HCT116 (cell line): Measurements from ENCODE around the gene TPPP2. TPM values are rescaled to one million over a fixed set of nuclear protein-coding genes. Genes with fewer than 3 reads are reported as not detected.

Experiments
- ATAC-seq: fragments of 200-7000 bp; cut with Tn5 transposase; 2 replicates; pipeline ENCODE4 v1.9.1; 2020; ENCODE audit warnings: mild to moderate bottlenecking, moderate library complexity
- BruUV-seq: library from RNA; stranded (reverse); fragments of 400-500 nt; replicated peaks from 2 replicates; lab custom pipeline; 2021; lab: Mats Ljungman, UMichigan
- CTCF ChIA-PET: fragments of 300-600 bp; sonication (Branson Sonifier 250); formaldehyde crosslinking; loops from one replicate; lab custom pipeline; 2021; ENCODE audit warnings: antibody characterized with exemption; lab: Charles Lee
- POLR2A ChIA-PET: fragments of 300-600, 350-600 bp; sonication (Branson Sonifier 250); formaldehyde crosslinking; loops from one replicate; lab custom pipeline; 2021; ENCODE audit warnings: antibody characterized with exemption; lab: Charles Lee
- RAD21 ChIA-PET, 2 experiments: fragments of 300-600 bp; sonication (Branson Sonifier 250); formaldehyde crosslinking; loops; one replicate each; lab custom pipeline; 2023; ENCODE audit warnings: low total read pairs in 2 of 2; ENCODE audit not compliant: uncharacterized antibody in 2 of 2, unreplicated experiment in 2 of 2, low non-redundant PET in 1 of 2; lab: Charles Lee
- DNase-seq: peaks from one replicate; pipeline ENCODE4 v3.0.0-alpha.2; 2010; ENCODE audit warnings: low read depth, low spot score
- H2AFZ ChIP-seq: fragments of 200-600 bp; shearing (Covaris generic), sonication (generic); 2 replicates; pipeline ENCODE4 v1.6.1; 2017; ENCODE audit warnings: low read depth, mixed run types, mixed read lengths, antibody characterized with exemption, low read length; ENCODE audit not compliant: poor library complexity, severe bottlenecking
- H3K27ac ChIP-seq: 2 replicates; pipeline ENCODE4 v1.5.1; 2012; ENCODE audit warnings: low read depth, low read length
- H3K27me3 ChIP-seq: fragments of 200-600 bp; sonication (generic); 2 replicates; pipeline ENCODE4 v1.6.1; 2016; ENCODE audit warnings: mixed run types, low read length, mixed read lengths; ENCODE audit not compliant: insufficient read depth
- H3K36me3 ChIP-seq, 2 experiments: fragments of 200-500 bp in 1 of 2; fragments of 200-600 bp in 1 of 2; sonication (Bioruptor generic) in 1 of 2; sonication (generic) in 1 of 2; 2 replicates each; pipeline versions ENCODE4 v1.5.1 to v1.6.1; 2014 to 2016; ENCODE audit warnings: low read length in 2 of 2, inconsistent platforms in 1 of 2, mixed read lengths in 1 of 2, mixed run types in 1 of 2; ENCODE audit not compliant: insufficient read depth in 2 of 2, control insufficient read depth in 1 of 2
- H3K4me1 ChIP-seq, 2 experiments: fragments of 200-600 bp in 1 of 2; sonication (generic) in 1 of 2; 2 replicates each; pipeline versions ENCODE4 v1.5.1 to v1.6.1; 2012 to 2017; ENCODE audit warnings: low read length in 2 of 2, inconsistent platforms in 1 of 2, mild to moderate bottlenecking in 1 of 2, mixed read lengths in 1 of 2, mixed run types in 1 of 2, moderate library complexity in 1 of 2; ENCODE audit not compliant: insufficient read depth in 2 of 2, control insufficient read depth in 1 of 2
- H3K4me2 ChIP-seq: fragments of 200-600 bp; sonication (generic); 2 replicates; pipeline ENCODE4 v1.6.1; 2017; ENCODE audit warnings: mixed run types, low read length, mixed read lengths
- H3K4me3 ChIP-seq, 2 experiments: fragments of 200-600 bp in 1 of 2; sonication (generic) in 1 of 2; replicated peaks in 1 of 2; 2 replicates each; pipeline ENCODE4 v1.5.1; 2011 to 2016; ENCODE audit warnings: low read length in 2 of 2, control low read depth in 1 of 2, low read depth in 1 of 2, mild to moderate bottlenecking in 1 of 2, mixed read lengths in 1 of 2, mixed run types in 1 of 2
- H3K79me2 ChIP-seq: fragments of 200-600 bp; sonication (generic); 2 replicates; pipeline ENCODE4 v1.6.1; 2017; ENCODE audit warnings: mild to moderate bottlenecking, mixed run types, low read length, moderate library complexity, mixed read lengths; ENCODE audit not compliant: insufficient read depth
- H3K9ac ChIP-seq: fragments of 200-600 bp; sonication (generic); 2 replicates; pipeline ENCODE4 v1.6.1; 2016; ENCODE audit warnings: low read length, mixed read lengths
- H3K9me2 ChIP-seq: fragments of 200-600 bp; sonication (generic), shearing (Covaris generic); 2 replicates; pipeline ENCODE4 v1.6.1; 2017; ENCODE audit warnings: mixed run types, mild to moderate bottlenecking, moderate library complexity; ENCODE audit not compliant: insufficient read depth
- H3K9me3 ChIP-seq, 2 experiments: fragments of 200-500 bp in 1 of 2; fragments of 200-600 bp in 1 of 2; sonication (Bioruptor generic) in 1 of 2; sonication (generic) in 1 of 2; 2 replicates each; pipeline ENCODE4 v1.6.1; 2014 to 2017; ENCODE audit warnings: low read length in 2 of 2, mixed read lengths in 2 of 2, inconsistent platforms in 1 of 2, low read depth in 1 of 2, mild to moderate bottlenecking in 1 of 2, mixed run types in 1 of 2, moderate library complexity in 1 of 2; ENCODE audit not compliant: control insufficient read depth in 1 of 2, insufficient read depth in 1 of 2
- H4K20me1 ChIP-seq: fragments of 200-600 bp; sonication (generic), shearing (Covaris generic); 2 replicates; pipeline ENCODE4 v1.6.1; 2017; ENCODE audit warnings: mixed run types, mild to moderate bottlenecking, moderate library complexity; ENCODE audit not compliant: insufficient read depth
- ATF3 ChIP-seq: IDR thresholded peaks from 2 replicates; pipeline ENCODE4 v1.6.1; 2012
- CEBPB ChIP-seq: IDR thresholded peaks from 2 replicates; pipeline ENCODE4 v1.6.1; 2012; ENCODE audit warnings: low read depth
- EGR1 ChIP-seq: IDR thresholded peaks from 2 replicates; pipeline ENCODE4 v1.6.1; 2012; ENCODE audit warnings: low read depth
- ELF1 ChIP-seq: IDR thresholded peaks from 2 replicates; pipeline ENCODE4 v1.6.1; 2012; ENCODE audit warnings: low read depth, borderline replicate concordance
- EZH2 ChIP-seq: fragments of 200-600 bp; sonication (generic); IDR thresholded peaks from 2 replicates; pipeline ENCODE4 v1.6.1; 2017; ENCODE audit warnings: antibody characterized with exemption, mixed run types
- EZH2phosphoT487 ChIP-seq: fragments of 200-600 bp; IDR thresholded peaks from 2 replicates; pipeline ENCODE4 v1.6.1; 2018; ENCODE audit warnings: antibody characterized with exemption, borderline replicate concordance
- FOSL1 ChIP-seq: IDR thresholded peaks from 2 replicates; pipeline ENCODE4 v1.6.1; 2012; ENCODE audit warnings: low read depth
- JUND ChIP-seq: IDR thresholded peaks from 2 replicates; pipeline ENCODE4 v1.6.1; 2012
- MAX ChIP-seq: IDR thresholded peaks from 2 replicates; pipeline ENCODE4 v1.6.1; 2012
- POLR2A ChIP-seq: IDR thresholded peaks from 2 replicates; pipeline ENCODE4 v1.7.0; 2011; ENCODE audit warnings: borderline replicate concordance; ENCODE audit not compliant: insufficient read depth, insufficient read length; ENCODE audit errors: extremely low read depth
- POLR2AphosphoS5 ChIP-seq: IDR thresholded peaks from 2 replicates; pipeline ENCODE4 v1.6.1; 2011; ENCODE audit warnings: mild to moderate bottlenecking, low read depth, low read length, moderate library complexity
- RAD21 ChIP-seq: IDR thresholded peaks from 2 replicates; pipeline ENCODE4 v1.6.1; 2012; ENCODE audit warnings: low read depth, mild to moderate bottlenecking
- REST ChIP-seq: IDR thresholded peaks from 2 replicates; pipeline ENCODE4 v1.6.1; 2012; ENCODE audit warnings: low read depth
- SIN3A ChIP-seq: IDR thresholded peaks from 2 replicates; pipeline ENCODE4 v1.6.1; 2012; ENCODE audit warnings: low read depth
- SP1 ChIP-seq: IDR thresholded peaks from 2 replicates; pipeline ENCODE4 v1.6.1; 2012; ENCODE audit warnings: low read depth
- TCF7L2 ChIP-seq: IDR thresholded peaks from 2 replicates; pipeline ENCODE4 v1.7.0; 2011; ENCODE audit warnings: borderline replicate concordance, inconsistent platforms; ENCODE audit not compliant: insufficient read depth, insufficient read length; ENCODE audit errors: extremely low read depth
- YY1 ChIP-seq: IDR thresholded peaks from 2 replicates; pipeline ENCODE4 v1.6.1; 2011; ENCODE audit warnings: low read length, low read depth, moderate library complexity, mild to moderate bottlenecking; ENCODE audit not compliant: insufficient replicate concordance; ENCODE audit errors: extremely low read depth
- ZFX ChIP-seq: fragments of 450-650 bp; IDR thresholded peaks from 2 replicates; pipeline ENCODE4 v1.6.1; 2017
- ZNF274 ChIP-seq: fragments of 200-500 bp; sonication (Bioruptor generic); IDR thresholded peaks from 2 replicates; pipeline ENCODE4 v1.6.1; 2014; ENCODE audit warnings: mild to moderate bottlenecking, low read depth, low read length, inconsistent platforms
- intact Hi-C: fragments of 100-400 bp; cut with micrococcal nuclease; formaldehyde crosslinking; loops from 2 replicates; pipeline ENCODE4 v1.10.0; 2022
- total RNA-seq: library from RNA; stranded (reverse); gene quantifications from one replicate; pipeline ENCODE4 v1.2.1, GENCODE V29; 2021; ENCODE audit not compliant: unreplicated experiment

TPPP2 gene
- total RNA-seq, 1 experiment from 2014 or later = not detected

- DNase-seq = no peak
- no peak for TF ChIP-seq EGR1
- no peak for TF ChIP-seq ZFX
- no peak for TF ChIP-seq POLR2A
- no peak for TF ChIP-seq EZH2phosphoT487
- no peak for TF ChIP-seq ELF1
- TF ChIP-seq RAD21 = no peak
- no peak for TF ChIP-seq FOSL1
- TF ChIP-seq JUND = no peak
- no peak for TF ChIP-seq ZNF274
- no peak for TF ChIP-seq CEBPB
- no peak for TF ChIP-seq YY1
- TF ChIP-seq MAX = no peak
- H3K27me3 ChIP-seq = peaks cover 5% of the 10 kb centered on the region
- no TSS peak for BruUV-seq
- H3K4me1 ChIP-seq = no peaks in the 10 kb centered on the region
- H3K9me3 ChIP-seq = no peaks in the 10 kb centered on the region
- H3K27ac ChIP-seq = no peak overlapping the region
- H3K4me3 ChIP-seq = no peak overlapping the region
- no peak overlapping the region for H3K9ac ChIP-seq
- ChIA-PET POLR2A (no interaction called here), CTCF (interaction anchor here (1.5 kb wide), 1 partner anchor 47 kb away, joined by 4 read pairs; no protein-coding TSS in a partner anchor), RAD21 (no interaction called here)
- no peak overlapping the region for H2AFZ ChIP-seq
- H3K4me2 ChIP-seq = no peak overlapping the region
- H3K79me2 ChIP-seq = no peaks in the 10 kb centered on the region
- no peaks in the 10 kb centered on the region for H3K36me3 ChIP-seq
- ATAC-seq = no peak
- H3K9me2 ChIP-seq = no peaks in the 10 kb centered on the region
- intact Hi-C loops = no loop called here
- no peaks in the 10 kb centered on the region for H4K20me1 ChIP-seq
Measured at GRCh38 chr14:21061347-21061668, 31.3 kb downstream of the TPPP2 start.

- ATAC-seq = no peak
- POLR2A ChIA-PET = no interaction called here
- TF ChIP-seq SIN3A (no peak), TCF7L2 (no peak), REST (no peak), EZH2phosphoT487 (no peak), MAX (no peak), ATF3 (no peak), SP1 (no peak), EZH2 (no peak), POLR2AphosphoS5 (no peak), RAD21 (no peak), ZNF274 (no peak)
Measured at GRCh38 chr14:21063479-21063878, 33.5 kb downstream of the TPPP2 start.

More at GRCh38 chr14:21063479-21063878, 33.5 kb downstream of the TPPP2 start:
- Histone ChIP-seq H3K27ac (no peak overlapping the region), H2AFZ (no peak overlapping the region), H3K36me3 (no peaks in the 10 kb centered on the region), H3K9ac (no peak overlapping the region), H3K4me1 (peaks cover 0 to 2% of the 10 kb centered on the region in 2 experiments; a peak in 1 of 4 replicates), H3K9me3 (no peaks in the 10 kb centered on the region), H3K79me2 (no peaks in the 10 kb centered on the region), H3K4me2 (no peak overlapping the region), H3K9me2 (no peaks in the 10 kb centered on the region), H3K27me3 (peaks cover 5% of the 10 kb centered on the region), H3K4me3 (no peak overlapping the region), H4K20me1 (no peaks in the 10 kb centered on the region)
- ChIA-PET CTCF (interaction anchor here (0.8 kb wide), 1 partner anchor 49 kb away, joined by 4 read pairs; no protein-coding TSS in a partner anchor), RAD21 (no interaction called here)
- no peak for DNase-seq
- intact Hi-C loops = no loop called here
- no TSS peak for BruUV-seq
